Tibial nerve (tissue), 4 donors: ENCODE measurements around the gene SRBD1.

ENCODE experiments used
- EP300 ChIP-seq, 2 donors: sonication (generic); formaldehyde crosslinking; IDR thresholded peaks; one replicate each; pipeline ENCODE4 v1.6.1; 2017; ENCODE audit warnings: antibody characterized with exemption in 2 of 2, mild to moderate bottlenecking in 1 of 2
- POLR2A ChIP-seq, 2 donors: fragments of 450-650 bp; IDR thresholded peaks; one replicate each; pipeline ENCODE4 v1.6.1; 2017; ENCODE audit warnings: antibody characterized with exemption in 2 of 2, mild to moderate bottlenecking in 2 of 2, moderate library complexity in 2 of 2
- TF ChIP-seq, protein P1 (sequence below), 5 experiments: fragments of 200-600 bp in 3 of 5; fragments of 450-650 bp in 2 of 5; sonication (generic) in 3 of 5; IDR thresholded peaks; one replicate each; pipeline ENCODE4 v1.5.1; 2016 to 2019; ENCODE audit warnings: antibody characterized with exemption in 5 of 5, mild to moderate bottlenecking in 3 of 5, moderate library complexity in 2 of 5

DNA sequence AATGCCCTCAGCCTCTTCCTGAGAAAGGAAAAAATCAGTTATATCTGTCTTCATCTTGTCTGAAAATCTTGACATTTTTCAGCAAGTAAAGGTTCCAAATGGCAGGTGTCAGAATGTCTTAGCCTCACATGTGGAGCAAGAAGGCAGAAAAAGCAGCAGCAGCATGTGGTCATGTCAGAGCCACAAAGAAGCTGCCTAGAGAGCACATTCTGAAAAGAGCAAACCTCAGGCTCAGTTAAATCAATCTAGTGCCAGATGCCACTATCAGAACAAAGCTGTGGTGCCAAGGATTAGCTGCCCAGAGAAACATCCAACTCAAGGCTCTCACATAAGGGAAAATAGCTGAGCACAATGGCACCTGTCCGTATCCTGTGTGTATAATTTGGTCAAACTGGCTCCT is 105.9 kb downstream of the SRBD1 start:
- TF ChIP-seq, protein P1, sequence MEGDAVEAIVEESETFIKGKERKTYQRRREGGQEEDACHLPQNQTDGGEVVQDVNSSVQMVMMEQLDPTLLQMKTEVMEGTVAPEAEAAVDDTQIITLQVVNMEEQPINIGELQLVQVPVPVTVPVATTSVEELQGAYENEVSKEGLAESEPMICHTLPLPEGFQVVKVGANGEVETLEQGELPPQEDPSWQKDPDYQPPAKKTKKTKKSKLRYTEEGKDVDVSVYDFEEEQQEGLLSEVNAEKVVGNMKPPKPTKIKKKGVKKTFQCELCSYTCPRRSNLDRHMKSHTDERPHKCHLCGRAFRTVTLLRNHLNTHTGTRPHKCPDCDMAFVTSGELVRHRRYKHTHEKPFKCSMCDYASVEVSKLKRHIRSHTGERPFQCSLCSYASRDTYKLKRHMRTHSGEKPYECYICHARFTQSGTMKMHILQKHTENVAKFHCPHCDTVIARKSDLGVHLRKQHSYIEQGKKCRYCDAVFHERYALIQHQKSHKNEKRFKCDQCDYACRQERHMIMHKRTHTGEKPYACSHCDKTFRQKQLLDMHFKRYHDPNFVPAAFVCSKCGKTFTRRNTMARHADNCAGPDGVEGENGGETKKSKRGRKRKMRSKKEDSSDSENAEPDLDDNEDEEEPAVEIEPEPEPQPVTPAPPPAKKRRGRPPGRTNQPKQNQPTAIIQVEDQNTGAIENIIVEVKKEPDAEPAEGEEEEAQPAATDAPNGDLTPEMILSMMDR (IDR thresholded peaks at IDR 0.05) = no peak
- TF ChIP-seq EP300 (IDR thresholded peaks at IDR 0.05) = no peak
- TF ChIP-seq POLR2A (IDR thresholded peaks at IDR 0.05) = no peak
